Activated gamma-delta T cell (primary cell): Measurements from ENCODE around the gene HES5.
A peak's percentile ranks its signal among the peaks of the same experiment; 100 is the strongest.

Source experiments
- DNase-seq: peaks from one replicate; lab custom pipeline; 2025; lab: John Stamatoyannopoulos, UW

Gene HES5

GRCh38 chr1:2530513-2531361 is 674 bp upstream of the HES5 start:
- no peak for DNase-seq

- no peak for DNase-seq
Measured at GRCh38 chr1:2528966-2529783, 888 bp downstream of the HES5 start.

GRCh38 chr1:2528611-2528965 is 1.5 kb downstream of the HES5 start:
- DNase-seq: no peak

DNA sequence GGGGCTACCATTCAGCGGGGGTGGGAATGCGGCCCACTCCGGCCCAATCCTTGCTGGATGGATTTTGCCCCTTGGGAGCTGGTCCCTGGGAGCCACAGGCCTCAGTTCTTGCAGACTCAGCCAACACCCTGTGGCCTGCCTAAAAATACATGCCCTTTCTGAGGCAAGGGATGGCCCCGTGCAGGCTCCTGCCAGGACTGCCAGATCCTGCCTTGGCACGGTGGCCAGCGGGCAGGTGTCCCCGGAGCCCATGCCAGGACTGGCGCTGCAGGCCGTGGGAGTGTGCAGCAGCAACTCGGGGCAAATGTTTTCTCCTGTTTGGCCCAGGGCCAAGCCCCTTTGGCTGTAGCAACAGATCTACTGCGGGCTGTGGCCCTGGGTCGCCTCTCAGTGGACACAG is 2.0 kb downstream of the HES5 start:
- DNase-seq: no peak

DNA sequence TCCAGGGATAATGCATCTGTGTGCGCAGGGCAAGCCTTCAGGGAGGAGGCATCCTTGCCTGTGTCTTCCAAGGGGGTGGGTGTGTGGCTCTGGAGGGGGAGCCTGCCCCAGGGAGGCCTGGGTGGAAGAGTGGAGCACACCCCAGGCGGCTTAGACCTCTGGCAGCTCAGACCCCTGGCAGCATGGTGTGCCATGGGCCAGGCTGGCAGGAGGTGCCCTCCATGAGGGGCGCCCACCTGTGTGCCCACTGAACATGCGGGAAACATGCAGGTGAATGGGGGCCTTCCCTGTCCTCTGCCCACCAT is 2.6 kb downstream of the HES5 start:
- no peak for DNase-seq

DNA sequence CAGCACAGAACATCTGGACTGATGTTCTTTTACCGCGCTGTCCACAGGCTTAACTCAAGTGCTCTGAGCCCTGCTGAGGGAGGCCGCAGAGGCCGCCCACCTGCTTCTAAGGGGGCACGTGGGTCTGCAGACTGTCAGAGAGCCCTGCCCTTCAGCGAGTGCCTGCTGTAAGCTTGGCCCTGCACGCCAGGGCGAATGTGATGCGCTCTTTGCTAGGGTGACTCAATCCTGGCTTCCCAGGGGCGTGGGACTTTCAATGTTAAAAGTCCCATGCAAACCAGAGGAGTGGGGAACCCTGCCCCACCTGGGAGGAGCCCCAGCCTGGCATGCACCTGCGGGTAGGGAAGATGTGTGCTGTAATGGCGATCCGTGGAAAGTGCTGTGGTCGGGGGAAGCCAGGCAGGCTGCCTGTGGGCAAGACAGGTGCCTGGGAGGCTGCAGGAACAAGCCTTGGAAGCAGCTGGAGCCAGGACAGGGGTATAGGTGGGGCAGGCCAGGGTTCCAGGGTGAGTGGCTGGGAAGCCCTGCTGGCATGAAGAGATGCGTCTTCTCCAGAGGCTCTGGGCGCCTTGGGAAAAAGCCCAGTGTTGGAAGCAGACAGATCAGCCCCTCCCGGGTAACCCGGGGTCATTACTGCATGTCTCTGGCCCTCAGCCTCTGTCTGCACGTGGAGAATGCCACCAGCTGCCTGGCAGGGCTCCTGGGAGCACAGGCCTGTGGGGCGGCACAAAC is 3.1 kb downstream of the HES5 start:
- DNase-seq: no peak

GRCh38 chr1:2525920-2526823 is 3.9 kb downstream of the HES5 start, which contains the start of gene PANK4:
PANK4 (minus strand) TSS chr1:2526596; CDS start chr1:2526587, 9 bp downstream.
- peak; percentile 84 for DNase-seq

DNA sequence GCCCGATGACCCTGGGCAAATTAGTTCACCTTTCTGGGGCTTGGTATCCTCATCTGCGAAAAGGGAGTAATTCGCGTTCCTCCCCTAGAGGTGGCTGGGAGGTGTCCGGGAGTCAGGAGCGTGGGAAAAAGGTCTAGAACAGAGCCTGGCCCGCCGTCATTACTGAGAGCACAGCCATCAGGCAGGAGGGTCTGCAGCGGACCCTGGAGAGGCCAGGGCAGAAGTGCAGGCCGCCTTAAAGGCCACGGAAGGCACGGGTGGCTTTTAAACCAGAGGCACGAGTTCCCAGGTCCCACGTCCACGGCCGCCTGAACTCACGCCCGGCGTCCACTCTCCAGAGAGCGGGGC is 4.5 kb downstream of the HES5 start:
- DNase-seq: no peak

DNA sequence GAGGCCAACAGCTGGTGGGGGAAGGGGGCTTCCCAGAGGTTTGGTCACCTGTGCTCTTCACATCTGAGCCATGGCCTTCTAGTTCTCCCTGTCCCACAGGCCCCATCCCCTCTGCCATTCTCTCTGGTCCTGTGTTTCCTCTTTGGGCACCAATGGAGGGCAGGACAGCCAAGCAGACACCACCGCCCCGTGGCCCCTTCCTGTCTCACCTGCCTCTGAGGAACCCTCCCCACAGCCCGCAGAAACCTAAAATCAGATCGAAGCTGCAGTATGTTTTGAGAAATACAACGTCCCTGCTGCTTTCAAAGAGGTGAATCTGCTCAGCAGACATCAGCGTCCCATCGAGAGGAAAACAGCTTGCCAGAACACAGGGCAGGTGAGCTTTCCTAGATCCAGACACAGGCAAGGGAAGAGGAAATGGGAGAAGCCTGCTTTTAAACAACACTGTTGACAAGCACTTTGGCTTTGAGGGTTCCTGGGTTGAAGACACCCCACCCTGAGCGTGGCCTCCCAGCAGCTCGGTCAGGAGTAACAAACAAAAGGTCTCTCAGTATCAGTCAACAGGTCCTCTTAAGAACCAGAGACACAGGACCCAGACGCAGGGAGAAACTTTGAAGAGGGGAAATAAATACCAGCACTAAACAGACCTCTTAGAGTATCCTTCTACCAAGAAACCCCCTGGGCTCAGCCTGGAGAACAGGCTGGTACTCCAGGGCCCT is 6.0 kb downstream of the HES5 start:
- DNase-seq: no peak

GRCh38 chr1:2523191-2523890 is 6.7 kb downstream of the HES5 start:
- peak; percentile 39 for DNase-seq

DNA sequence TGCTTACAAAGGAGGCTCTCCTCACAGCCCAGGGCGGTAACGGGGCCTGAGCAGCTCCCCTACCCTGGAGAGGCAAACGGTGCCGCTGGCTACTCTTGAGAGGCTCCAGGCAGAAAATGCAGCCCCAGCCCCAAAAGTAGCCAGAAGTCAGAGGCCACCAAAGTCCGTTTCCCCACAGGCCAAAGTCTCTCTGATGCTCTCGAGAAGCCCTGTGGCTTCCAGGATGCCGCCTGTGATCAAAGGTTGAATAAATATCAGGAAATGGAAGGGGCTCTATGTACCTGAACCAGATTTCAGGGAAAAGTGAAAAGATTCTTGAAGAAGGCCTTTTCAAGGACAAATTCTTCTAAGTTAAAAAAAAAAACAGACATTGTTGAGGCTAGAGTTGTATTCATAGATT is 7.8 kb downstream of the HES5 start:
- no peak for DNase-seq

GRCh38 chr1:2520806-2521205 is 9.3 kb downstream of the HES5 start:
- no peak for DNase-seq

GRCh38 chr1:2520206-2520605 is 9.9 kb downstream of the HES5 start:
- no peak for DNase-seq

DNA sequence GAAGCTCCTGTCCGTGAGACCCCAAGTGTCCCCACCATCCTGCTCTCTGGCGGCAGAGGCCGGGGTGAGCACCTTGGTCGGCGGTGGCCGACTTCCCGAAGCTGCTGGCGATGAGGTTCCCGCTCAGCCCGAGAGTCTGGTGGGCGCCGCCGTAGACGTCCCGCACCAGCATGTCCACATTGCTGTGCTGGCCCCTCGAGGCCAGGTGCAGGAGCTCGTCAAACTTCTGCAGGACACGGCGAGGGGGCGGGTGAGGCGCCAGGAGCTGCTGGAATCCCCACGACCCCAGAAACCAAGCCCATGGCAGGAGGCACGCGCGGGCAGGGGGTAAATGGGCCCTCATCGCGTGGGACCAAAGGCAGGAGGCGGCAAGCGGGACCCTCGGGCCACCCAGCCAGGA is 10.3 kb downstream of the HES5 start:
- no peak for DNase-seq

- DNase-seq: no peak
Measured at GRCh38 chr1:2519029-2519685, 10.9 kb downstream of the HES5 start.

GRCh38 chr1:2518528-2518927 is 11.5 kb downstream of the HES5 start:
- no peak for DNase-seq

- no peak for DNase-seq
Measured at GRCh38 chr1:2517966-2518365, 12.1 kb downstream of the HES5 start.

DNA sequence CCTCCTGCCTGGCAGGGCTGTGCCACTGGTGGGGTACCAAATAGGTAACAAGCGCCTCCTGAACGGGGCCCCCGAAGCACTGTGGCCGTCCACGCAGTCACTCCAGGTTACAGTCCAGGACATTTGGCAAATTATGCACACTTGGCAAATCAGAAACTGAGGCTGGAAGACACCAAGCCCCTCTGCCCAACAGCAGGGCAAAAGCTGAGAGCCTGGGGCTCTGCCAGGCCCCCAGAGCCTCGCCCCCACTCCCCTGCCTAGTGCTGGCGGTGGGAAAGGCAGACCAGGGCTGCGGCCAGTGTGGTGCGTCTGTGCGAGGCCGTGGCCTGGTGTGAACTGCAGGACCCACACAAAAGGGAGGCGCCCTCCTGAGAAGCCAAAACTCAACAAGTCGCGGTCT is 13.1 kb downstream of the HES5 start:
- DNase-seq: no peak

DNA sequence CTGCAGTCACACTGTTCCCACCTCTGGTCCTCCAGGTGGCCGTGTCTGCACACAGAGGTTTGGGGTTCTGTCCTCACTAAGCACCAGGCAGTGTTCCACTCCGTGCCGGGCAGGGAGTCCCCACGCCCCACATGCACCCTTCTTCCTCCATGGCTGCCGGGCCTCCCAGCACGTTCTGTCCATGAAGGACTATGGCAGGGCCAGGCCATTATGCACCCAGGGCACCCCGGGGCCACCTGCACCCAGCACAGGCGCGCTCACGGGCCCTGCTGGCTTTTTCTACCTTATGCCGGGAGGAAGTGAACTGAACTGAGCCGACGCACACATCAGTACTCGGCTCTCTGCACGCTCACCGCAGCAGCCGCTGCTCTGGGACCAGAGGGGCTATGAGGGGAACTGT is 13.9 kb downstream of the HES5 start:
- no peak for DNase-seq

DNA sequence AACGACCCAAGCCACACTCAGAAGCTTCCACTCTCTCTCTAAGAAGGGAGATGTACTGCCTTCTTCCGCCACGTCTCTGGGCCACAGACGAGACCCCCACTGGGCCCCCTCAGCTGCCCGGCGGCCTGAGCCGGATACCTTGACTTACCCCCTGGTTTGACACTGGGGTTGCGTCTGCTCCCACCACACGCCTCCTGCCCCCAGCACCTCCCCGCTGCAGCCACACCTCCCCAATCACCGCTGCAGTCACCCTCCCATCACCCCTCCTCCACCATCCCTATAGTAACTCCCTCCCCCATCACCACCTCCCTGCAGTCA is 14.3 kb downstream of the HES5 start:
- no peak for DNase-seq
